ENCODE measurements around the gene ADPRM. TPM values are rescaled to one million over a fixed set of nuclear protein-coding genes. Genes with fewer than 3 reads are reported as not detected.

ADPRM gene
- total RNA-seq, 1 experiment from 2014 or later, result 2.4 TPM

DNA sequence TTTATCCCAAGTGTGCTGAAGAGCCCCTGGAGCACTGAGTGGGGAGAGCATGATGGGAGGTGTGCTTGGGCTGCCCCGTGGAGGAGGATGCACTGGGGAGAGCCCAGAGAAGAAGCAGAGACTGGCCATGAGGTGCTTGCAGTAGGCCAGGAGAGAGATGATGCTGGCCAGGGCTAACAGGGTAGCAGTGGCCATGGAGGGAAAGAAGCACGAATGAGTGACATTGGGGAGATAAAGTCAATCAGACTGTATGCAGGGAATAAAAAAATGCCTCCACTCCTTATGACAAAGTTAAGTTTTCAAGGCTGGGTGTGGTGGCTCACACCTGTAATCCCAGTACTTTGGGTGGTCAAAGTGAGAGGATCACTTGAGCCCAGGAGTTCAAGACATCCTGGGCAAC, 37.9 kb downstream of the ADPRM start:
- POLR2A ChIA-PET, result no interaction called here
- intact Hi-C loops (cut with micrococcal nuclease; ENCODE audit: unreplicated experiment) (no loop called here), in situ Hi-C loops (cut with HindIII; ENCODE audit: low pct_unique_long_range_greater_than_20kb, low sequenced_read_pairs) (no loop called here)
- BruUV-seq (replicated peaks), result no TSS peak
- ATAC-seq, result no peak
- no peak overlapping the region for H3K27ac ChIP-seq (ENCODE audit: low read length)
- no peaks in the 10 kb centered on the region for H3K27me3 ChIP-seq (ENCODE audit: control insufficient read depth, insufficient read depth, low read length)
- CTCF ChIA-PET, result interaction anchor here (0.5 kb wide), 1 partner anchor 83 kb away, joined by 5 read pairs; no protein-coding TSS in a partner anchor
- H3K36me3 ChIP-seq (ENCODE audit: control insufficient read depth, insufficient read depth, low read length), result no peaks in the 10 kb centered on the region
- DNase-seq (ENCODE audit: low read depth, low spot score), result no peak
- H3K9me3 ChIP-seq (ENCODE audit: control insufficient read depth, insufficient read depth, low read depth, low read length), result no peaks in the 10 kb centered on the region
- no peak overlapping the region for H3K4me3 ChIP-seq (ENCODE audit: low read depth in 2 of 2, low read length in 2 of 2)
- peaks cover 3% of the 10 kb centered on the region; the same call in 1 of the 2 replicates for H3K4me1 ChIP-seq (ENCODE audit: control insufficient read depth, insufficient read depth, low read length)
- TF ChIP-seq, protein P1, sequence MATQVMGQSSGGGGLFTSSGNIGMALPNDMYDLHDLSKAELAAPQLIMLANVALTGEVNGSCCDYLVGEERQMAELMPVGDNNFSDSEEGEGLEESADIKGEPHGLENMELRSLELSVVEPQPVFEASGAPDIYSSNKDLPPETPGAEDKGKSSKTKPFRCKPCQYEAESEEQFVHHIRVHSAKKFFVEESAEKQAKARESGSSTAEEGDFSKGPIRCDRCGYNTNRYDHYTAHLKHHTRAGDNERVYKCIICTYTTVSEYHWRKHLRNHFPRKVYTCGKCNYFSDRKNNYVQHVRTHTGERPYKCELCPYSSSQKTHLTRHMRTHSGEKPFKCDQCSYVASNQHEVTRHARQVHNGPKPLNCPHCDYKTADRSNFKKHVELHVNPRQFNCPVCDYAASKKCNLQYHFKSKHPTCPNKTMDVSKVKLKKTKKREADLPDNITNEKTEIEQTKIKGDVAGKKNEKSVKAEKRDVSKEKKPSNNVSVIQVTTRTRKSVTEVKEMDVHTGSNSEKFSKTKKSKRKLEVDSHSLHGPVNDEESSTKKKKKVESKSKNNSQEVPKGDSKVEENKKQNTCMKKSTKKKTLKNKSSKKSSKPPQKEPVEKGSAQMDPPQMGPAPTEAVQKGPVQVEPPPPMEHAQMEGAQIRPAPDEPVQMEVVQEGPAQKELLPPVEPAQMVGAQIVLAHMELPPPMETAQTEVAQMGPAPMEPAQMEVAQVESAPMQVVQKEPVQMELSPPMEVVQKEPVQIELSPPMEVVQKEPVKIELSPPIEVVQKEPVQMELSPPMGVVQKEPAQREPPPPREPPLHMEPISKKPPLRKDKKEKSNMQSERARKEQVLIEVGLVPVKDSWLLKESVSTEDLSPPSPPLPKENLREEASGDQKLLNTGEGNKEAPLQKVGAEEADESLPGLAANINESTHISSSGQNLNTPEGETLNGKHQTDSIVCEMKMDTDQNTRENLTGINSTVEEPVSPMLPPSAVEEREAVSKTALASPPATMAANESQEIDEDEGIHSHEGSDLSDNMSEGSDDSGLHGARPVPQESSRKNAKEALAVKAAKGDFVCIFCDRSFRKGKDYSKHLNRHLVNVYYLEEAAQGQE (IDR thresholded peaks at IDR 0.05; ENCODE audit: insufficient read depth in 1 of 2, low read depth in 2 of 2, low read length in 1 of 2), result no peak
- TF ChIP-seq TCF7L2 (IDR thresholded peaks at IDR 0.05; ENCODE audit: low read depth, low read length), result no peak
- TF ChIP-seq, protein P2, sequence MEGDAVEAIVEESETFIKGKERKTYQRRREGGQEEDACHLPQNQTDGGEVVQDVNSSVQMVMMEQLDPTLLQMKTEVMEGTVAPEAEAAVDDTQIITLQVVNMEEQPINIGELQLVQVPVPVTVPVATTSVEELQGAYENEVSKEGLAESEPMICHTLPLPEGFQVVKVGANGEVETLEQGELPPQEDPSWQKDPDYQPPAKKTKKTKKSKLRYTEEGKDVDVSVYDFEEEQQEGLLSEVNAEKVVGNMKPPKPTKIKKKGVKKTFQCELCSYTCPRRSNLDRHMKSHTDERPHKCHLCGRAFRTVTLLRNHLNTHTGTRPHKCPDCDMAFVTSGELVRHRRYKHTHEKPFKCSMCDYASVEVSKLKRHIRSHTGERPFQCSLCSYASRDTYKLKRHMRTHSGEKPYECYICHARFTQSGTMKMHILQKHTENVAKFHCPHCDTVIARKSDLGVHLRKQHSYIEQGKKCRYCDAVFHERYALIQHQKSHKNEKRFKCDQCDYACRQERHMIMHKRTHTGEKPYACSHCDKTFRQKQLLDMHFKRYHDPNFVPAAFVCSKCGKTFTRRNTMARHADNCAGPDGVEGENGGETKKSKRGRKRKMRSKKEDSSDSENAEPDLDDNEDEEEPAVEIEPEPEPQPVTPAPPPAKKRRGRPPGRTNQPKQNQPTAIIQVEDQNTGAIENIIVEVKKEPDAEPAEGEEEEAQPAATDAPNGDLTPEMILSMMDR (IDR thresholded peaks at IDR 0.05), result no peak
- TF ChIP-seq POLR2AphosphoS5 (IDR thresholded peaks at IDR 0.05; ENCODE audit: low read depth, low read length), result no peak

DNA sequence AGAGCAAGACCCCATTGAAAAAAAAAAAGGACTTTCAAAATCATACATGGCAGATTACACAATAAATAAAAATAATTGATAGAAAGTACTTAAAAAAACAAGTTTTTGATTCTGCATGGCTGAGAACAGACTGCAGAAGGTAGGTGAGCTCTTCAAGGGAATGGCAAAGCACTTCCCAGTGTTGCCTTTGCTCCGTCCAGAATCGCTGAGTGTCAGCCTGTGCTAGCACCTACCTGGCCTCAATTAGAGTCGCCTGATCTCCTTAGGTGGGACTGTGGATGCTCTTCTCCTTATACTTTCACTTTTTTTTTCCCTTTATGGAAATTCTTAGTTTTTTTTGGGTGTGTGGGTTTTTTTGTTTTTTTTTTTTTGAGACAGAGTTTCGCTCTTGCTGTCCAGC, 38.4 kb downstream of the ADPRM start:
- H3K4me1 ChIP-seq (ENCODE audit: control insufficient read depth, insufficient read depth, low read length), result peaks cover 2% of the 10 kb centered on the region; the same call in 1 of the 2 replicates
- no peak overlapping the region for H3K27ac ChIP-seq (ENCODE audit: low read length)
- ChIA-PET CTCF (interaction anchor here (0.5 to 0.7 kb wide), 2 partner anchors 84 to 222 kb away, joined by 3 to 5 read pairs; no protein-coding TSS in a partner anchor), POLR2A (no interaction called here)
- intact Hi-C loops (cut with micrococcal nuclease; ENCODE audit: unreplicated experiment), result loop anchor here (2.0 kb wide), 1 partner anchor 109 kb away; no protein-coding TSS in a partner anchor
- H3K27me3 ChIP-seq (ENCODE audit: control insufficient read depth, insufficient read depth, low read length), result no peaks in the 10 kb centered on the region
- no TSS peak for BruUV-seq (replicated peaks)
- H3K4me3 ChIP-seq (ENCODE audit: low read depth in 2 of 2, low read length in 2 of 2), result no peak overlapping the region
- no peaks in the 10 kb centered on the region for H3K36me3 ChIP-seq (ENCODE audit: control insufficient read depth, insufficient read depth, low read length)
- TF ChIP-seq POLR2AphosphoS5 (IDR thresholded peaks at IDR 0.05; ENCODE audit: low read depth, low read length) (no peak), SIN3A (IDR thresholded peaks at IDR 0.05; ENCODE audit: borderline replicate concordance, insufficient read depth, low read depth, low read length) (no peak), TCF7L2 (IDR thresholded peaks at IDR 0.05; ENCODE audit: low read depth, low read length) (no peak)
- TF ChIP-seq, protein P1 (IDR thresholded peaks at IDR 0.05; ENCODE audit: insufficient read depth in 1 of 2, low read depth in 2 of 2, low read length in 1 of 2), result no peak
- TF ChIP-seq, protein P2 (IDR thresholded peaks at IDR 0.05), result no peak
- H3K9me3 ChIP-seq (ENCODE audit: control insufficient read depth, insufficient read depth, low read depth, low read length), result no peaks in the 10 kb centered on the region
- ATAC-seq (no peak), DNase-seq (ENCODE audit: low read depth, low spot score) (no peak)
- in situ Hi-C loops (cut with HindIII; ENCODE audit: low pct_unique_long_range_greater_than_20kb, low sequenced_read_pairs), result no loop called here

Data from Panc1 (cell line).